Suprapubic skin (tissue), 4 donors: ENCODE measurements around the gene B3GNT5. TPM values are rescaled to one million over a fixed set of nuclear protein-coding genes. Genes with fewer than 3 reads are reported as not detected.

Experiments
- DNase-seq, 2 donors: peaks; one replicate each; pipeline ENCODE4 v3.0.0-alpha.2; 2019; ENCODE audit warnings: low spot score in 2 of 2
- H3K27ac ChIP-seq: fragments of 200-600 bp; sonication (generic); one replicate; pipeline ENCODE4 v1.5.1; 2019
- H3K27me3 ChIP-seq: fragments of 200-600 bp; sonication (generic); one replicate; pipeline ENCODE4 v1.5.1; 2019
- H3K36me3 ChIP-seq: fragments of 200-600 bp; sonication (generic); one replicate; pipeline ENCODE4 v1.5.1; 2019
- H3K4me1 ChIP-seq: fragments of 200-600 bp; sonication (generic); one replicate; pipeline ENCODE4 v1.5.1; 2019
- H3K4me3 ChIP-seq: fragments of 200-600 bp; sonication (generic); one replicate; pipeline ENCODE4 v1.5.1; 2019; ENCODE audit warnings: mild to moderate bottlenecking
- H3K9me3 ChIP-seq: fragments of 200-600 bp; sonication (generic); one replicate; pipeline ENCODE4 v1.5.1; 2019
- EP300 ChIP-seq: sonication (generic); formaldehyde crosslinking; IDR thresholded peaks from one replicate; pipeline ENCODE4 v1.6.1; 2017; ENCODE audit warnings: antibody characterized with exemption
- POLR2A ChIP-seq, 2 donors: fragments of 450-650 bp; IDR thresholded peaks; one replicate each; pipeline ENCODE4 v1.6.1; 2017; ENCODE audit warnings: antibody characterized with exemption in 2 of 2, mild to moderate bottlenecking in 2 of 2, moderate library complexity in 2 of 2
- POLR2AphosphoS5 ChIP-seq, 3 donors: sonication (generic); formaldehyde crosslinking; IDR thresholded peaks; one replicate each; pipeline ENCODE4 v1.6.1; 2017; ENCODE audit warnings: antibody characterized with exemption in 3 of 3
- WGBS: methylation state at CpG from one replicate; pipeline ENCODE4 v1.1.5; 2018; 5-methylcytosine and 5-hydroxymethylcytosine counted together
- total RNA-seq, 4 donors: library from RNA; depleted of rRNA; stranded (reverse); fragments of >200 nt; gene quantifications; one replicate each; pipeline ENCODE4 v1.1.0, GENCODE V29; 2016
- TF ChIP-seq, protein P1 (sequence below), 2 donors: fragments of 200-600 bp in 1 of 2; fragments of 450-650 bp in 1 of 2; sonication (generic) in 1 of 2; IDR thresholded peaks; one replicate each; pipeline ENCODE4 v1.5.1; 2016 to 2019; ENCODE audit warnings: antibody characterized with exemption in 2 of 2, mild to moderate bottlenecking in 1 of 2, moderate library complexity in 1 of 2

Gene B3GNT5
- total RNA-seq, 4 donors from 2014 or later = 14.6 to 30.8 (median 27.5) TPM

DNA sequence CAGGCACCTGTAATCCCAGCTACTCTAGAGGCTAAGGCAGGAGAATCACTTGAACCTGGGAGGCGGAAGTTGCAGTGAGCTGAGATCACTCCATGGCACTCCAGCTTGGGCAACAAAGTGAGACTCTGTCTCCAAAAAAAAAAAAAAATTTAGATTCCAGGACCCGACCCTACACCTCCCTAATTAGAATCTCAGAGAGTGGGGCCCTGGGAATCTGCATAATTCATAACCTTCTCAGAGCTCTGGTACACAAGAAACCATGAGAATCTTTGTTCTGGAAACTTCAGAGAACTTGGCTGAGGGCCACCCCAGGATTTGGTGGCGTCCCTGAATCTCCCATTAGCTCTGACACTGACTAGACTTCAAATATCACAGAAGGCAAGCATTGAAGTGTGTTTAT, 31.5 kb downstream of the B3GNT5 start:
- Histone ChIP-seq H3K9me3 (no peaks in the 10 kb centered on the region), H3K4me3 (no peak overlapping the region), H3K4me1 (peaks cover 22% of the 10 kb centered on the region), H3K27ac (no peak overlapping the region), H3K36me3 (no peaks in the 10 kb centered on the region), H3K27me3 (no peaks in the 10 kb centered on the region)
- TF ChIP-seq, protein P1, sequence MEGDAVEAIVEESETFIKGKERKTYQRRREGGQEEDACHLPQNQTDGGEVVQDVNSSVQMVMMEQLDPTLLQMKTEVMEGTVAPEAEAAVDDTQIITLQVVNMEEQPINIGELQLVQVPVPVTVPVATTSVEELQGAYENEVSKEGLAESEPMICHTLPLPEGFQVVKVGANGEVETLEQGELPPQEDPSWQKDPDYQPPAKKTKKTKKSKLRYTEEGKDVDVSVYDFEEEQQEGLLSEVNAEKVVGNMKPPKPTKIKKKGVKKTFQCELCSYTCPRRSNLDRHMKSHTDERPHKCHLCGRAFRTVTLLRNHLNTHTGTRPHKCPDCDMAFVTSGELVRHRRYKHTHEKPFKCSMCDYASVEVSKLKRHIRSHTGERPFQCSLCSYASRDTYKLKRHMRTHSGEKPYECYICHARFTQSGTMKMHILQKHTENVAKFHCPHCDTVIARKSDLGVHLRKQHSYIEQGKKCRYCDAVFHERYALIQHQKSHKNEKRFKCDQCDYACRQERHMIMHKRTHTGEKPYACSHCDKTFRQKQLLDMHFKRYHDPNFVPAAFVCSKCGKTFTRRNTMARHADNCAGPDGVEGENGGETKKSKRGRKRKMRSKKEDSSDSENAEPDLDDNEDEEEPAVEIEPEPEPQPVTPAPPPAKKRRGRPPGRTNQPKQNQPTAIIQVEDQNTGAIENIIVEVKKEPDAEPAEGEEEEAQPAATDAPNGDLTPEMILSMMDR (IDR thresholded peaks at IDR 0.05) = no peak
- TF ChIP-seq POLR2A (IDR thresholded peaks at IDR 0.05) (no peak), POLR2AphosphoS5 (IDR thresholded peaks at IDR 0.05) (no peak), EP300 (no peak)
- WGBS = 76% methylated on average over 3 of the region's 3 CpGs
- no peak for DNase-seq

DNA sequence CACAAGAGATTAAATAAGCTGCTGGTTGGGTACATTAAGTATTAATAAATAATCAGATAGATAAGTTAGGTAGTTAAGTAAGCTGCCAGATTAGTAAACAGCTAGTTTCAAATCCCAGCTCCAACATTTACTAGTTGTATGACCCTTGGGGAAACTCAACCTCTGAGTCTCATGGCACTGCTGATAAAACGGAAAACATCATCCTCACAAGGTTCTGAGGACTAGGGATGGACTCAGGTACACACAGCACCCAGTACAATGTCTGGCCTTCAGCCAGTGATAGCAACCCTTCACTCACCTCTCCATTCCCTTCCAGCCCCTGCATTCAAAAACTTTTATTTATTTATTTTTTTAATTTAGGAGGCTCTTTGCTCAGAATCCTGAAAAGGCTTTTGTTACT, 32.3 kb downstream of the B3GNT5 start:
- Histone ChIP-seq H3K27ac (peak overlapping the region; percentile 59), H3K9me3 (no peaks in the 10 kb centered on the region), H3K36me3 (no peaks in the 10 kb centered on the region), H3K4me3 (peak overlapping the region; percentile 11), H3K4me1 (peaks cover 22% of the 10 kb centered on the region), H3K27me3 (no peaks in the 10 kb centered on the region)
- DNase-seq = no peak
- 47% methylated on average over 1 of the region's 1 CpG for WGBS
- no peak for TF ChIP-seq EP300
- no peak for TF ChIP-seq POLR2AphosphoS5 (IDR thresholded peaks at IDR 0.05)
- TF ChIP-seq, protein P1 (IDR thresholded peaks at IDR 0.05) = no peak
- TF ChIP-seq POLR2A (IDR thresholded peaks at IDR 0.05) = no peak

DNA sequence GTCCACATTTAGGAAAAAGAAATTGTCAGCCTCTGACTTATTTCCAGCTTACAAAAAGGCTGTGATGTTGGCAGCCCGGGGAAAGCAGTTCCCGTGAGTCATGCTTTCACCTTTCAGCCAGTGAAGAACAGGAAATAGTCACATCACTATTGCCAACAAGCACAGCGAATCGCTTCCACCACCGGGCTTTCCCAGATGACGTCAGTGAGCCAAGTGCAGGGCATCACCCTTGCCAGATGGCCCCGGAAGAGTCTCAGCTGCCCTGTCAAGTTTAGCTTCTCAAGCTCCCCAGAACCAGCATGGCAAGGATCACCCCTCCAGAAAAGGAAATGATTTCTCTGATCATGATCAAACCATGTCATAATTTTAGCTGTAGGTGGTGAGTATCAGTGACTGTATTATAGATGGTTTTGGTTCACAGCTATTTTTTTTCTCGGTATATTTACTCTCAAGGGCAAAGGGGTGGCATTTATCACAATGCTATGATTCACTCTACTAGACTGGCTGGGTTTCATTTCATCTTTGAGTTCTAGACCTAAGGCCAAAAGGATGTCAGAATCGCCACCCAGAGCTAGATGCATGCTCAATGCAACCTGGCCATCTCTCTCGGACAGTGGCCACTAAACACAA, 32.9 kb downstream of the B3GNT5 start:
- 13% methylated on average over 10 of the region's 10 CpGs for WGBS
- H3K9me3 ChIP-seq = no peaks in the 10 kb centered on the region
- H3K4me1 ChIP-seq = peaks cover 23% of the 10 kb centered on the region
- TF ChIP-seq EP300 (no peak), POLR2AphosphoS5 (IDR thresholded peaks at IDR 0.05) (peak in 2 of 3 donors; percentile 51 to 64), POLR2A (IDR thresholded peaks at IDR 0.05) (no peak)
- TF ChIP-seq, protein P1 (IDR thresholded peaks at IDR 0.05) = no peak
- H3K27ac ChIP-seq = peak overlapping the region; percentile 59
- H3K27me3 ChIP-seq = no peaks in the 10 kb centered on the region
- H3K36me3 ChIP-seq = no peaks in the 10 kb centered on the region
- peak overlapping the region; percentile 11 for H3K4me3 ChIP-seq
- DNase-seq = peak; percentile 88 to 93

DNA sequence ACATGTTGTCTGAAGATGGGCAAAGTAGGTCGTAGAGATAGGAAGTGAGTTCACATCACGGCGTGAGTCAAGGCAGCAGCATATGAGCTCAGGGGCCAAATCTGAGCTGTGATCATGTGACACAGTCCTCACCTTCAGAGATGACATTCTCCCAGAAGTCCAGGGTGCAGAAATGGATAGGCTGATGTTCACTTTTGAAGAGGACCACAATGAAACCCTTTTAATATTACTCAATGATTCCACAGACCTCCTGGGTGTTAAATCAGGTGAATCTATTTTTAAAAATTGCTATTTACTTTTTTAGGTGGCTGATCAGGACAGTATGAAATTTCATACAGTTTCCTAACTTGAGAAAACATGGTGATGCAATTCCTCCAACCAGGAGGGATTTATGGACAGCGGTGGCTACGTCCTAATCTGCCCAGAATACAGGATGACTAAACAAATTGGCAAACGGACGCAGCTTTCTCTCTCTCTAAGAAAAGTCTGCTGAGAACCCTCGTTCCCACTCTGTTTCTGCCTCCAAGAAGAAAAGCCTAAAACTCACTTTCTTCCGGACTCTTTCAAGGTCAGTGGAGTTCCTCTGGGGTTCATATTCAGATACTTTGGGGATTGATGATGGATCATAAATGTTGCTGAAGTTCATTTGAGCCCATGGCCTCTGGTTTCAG, 34.4 kb downstream of the B3GNT5 start:
- peak overlapping the region; percentile 59 for H3K27ac ChIP-seq
- H3K4me3 ChIP-seq = no peak overlapping the region
- no peak for DNase-seq
- TF ChIP-seq EP300 (no peak), POLR2AphosphoS5 (IDR thresholded peaks at IDR 0.05) (no peak), POLR2A (IDR thresholded peaks at IDR 0.05) (no peak)
- TF ChIP-seq, protein P1 (IDR thresholded peaks at IDR 0.05) = no peak
- peaks cover 30% of the 10 kb centered on the region for H3K4me1 ChIP-seq
- H3K9me3 ChIP-seq = no peaks in the 10 kb centered on the region
- no peaks in the 10 kb centered on the region for H3K27me3 ChIP-seq
- whole genome bisulfite sequencing = 56% methylated on average over 9 of the region's 9 CpGs
- no peaks in the 10 kb centered on the region for H3K36me3 ChIP-seq

DNA sequence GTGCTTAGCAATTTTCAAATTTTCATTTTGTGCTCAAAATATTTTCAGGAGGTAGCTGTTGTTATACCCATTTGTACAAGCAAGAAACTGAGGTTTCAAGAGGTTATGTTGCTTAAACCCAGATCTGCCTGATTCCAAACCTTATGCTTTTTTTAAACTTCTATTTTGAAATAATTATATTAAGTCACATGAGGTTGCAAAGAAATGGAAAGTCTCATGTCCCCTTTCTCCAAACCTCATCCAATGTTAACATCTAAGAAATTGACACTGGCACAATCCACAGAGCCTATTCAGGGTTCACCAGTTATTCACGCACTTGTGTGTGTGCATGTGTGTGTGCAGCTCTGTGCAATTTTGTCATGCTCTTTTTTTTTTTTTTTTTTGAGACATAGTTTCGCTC, 35.1 kb downstream of the B3GNT5 start:
- DNase-seq = no peak
- Histone ChIP-seq H3K27me3 (no peaks in the 10 kb centered on the region), H3K4me1 (peaks cover 30% of the 10 kb centered on the region), H3K9me3 (no peaks in the 10 kb centered on the region), H3K4me3 (no peak overlapping the region), H3K36me3 (no peaks in the 10 kb centered on the region), H3K27ac (no peak overlapping the region)
- 96% methylated on average over 2 of the region's 2 CpGs for WGBS
- TF ChIP-seq POLR2A (IDR thresholded peaks at IDR 0.05) (no peak), EP300 (no peak)
- TF ChIP-seq, protein P1 (IDR thresholded peaks at IDR 0.05) = no peak
